T-helper 17 cell (primary cell): ENCODE data around the gene SNW1. TPM values are rescaled to one million over a fixed set of nuclear protein-coding genes. Genes with fewer than 3 reads are reported as not detected.

Experiments used
- ATAC-seq: fragments of 150-1000 bp; cut with Tn5 transposase; 2 replicates; pipeline ENCODE4 v1.10.0; 2021; ENCODE audit warnings: mild to moderate bottlenecking, moderate library complexity
- DNase-seq, 3 donors: peaks; one replicate each; pipeline versions ENCODE4 v3.0.0 to v3.0.0-alpha.2; 2020 to 2021
- H3K9me3 ChIP-seq: one replicate; pipeline ENCODE4 v1.7.0; 2013; ENCODE audit warnings: low read length, mild to moderate bottlenecking; ENCODE audit not compliant: control insufficient read depth, poor library complexity, severe bottlenecking
- H3K27ac Mint-ChIP-seq: one replicate; pipeline ENCODE4 v1.8.0; 2022; ENCODE audit warnings: mild to moderate bottlenecking, moderate library complexity, mixed read lengths
- H3K27me3 Mint-ChIP-seq: one replicate; pipeline ENCODE4 v1.8.0; 2022; ENCODE audit warnings: mixed read lengths
- H3K36me3 Mint-ChIP-seq: one replicate; pipeline ENCODE4 v1.8.0; 2022; ENCODE audit warnings: low read depth, mixed read lengths
- H3K4me1 Mint-ChIP-seq: one replicate; pipeline ENCODE4 v1.8.0; 2022; ENCODE audit warnings: mild to moderate bottlenecking, mixed read lengths
- H3K4me3 Mint-ChIP-seq: one replicate; pipeline ENCODE4 v1.8.0; 2022; ENCODE audit warnings: mild to moderate bottlenecking, moderate library complexity, mixed read lengths
- total RNA-seq, 4 donors: library from RNA in 2 of 4; stranded (reverse) in 2 of 4; gene quantifications; one replicate each; pipeline ENCODE4 v1.2.3 and lab custom pipeline; 2022 to 2026

Gene SNW1
- total RNA-seq, 2 donors from 2014 or later = 90.6 to 92.2 TPM

- no peaks in the 10 kb centered on the region for H3K27me3 Mint-ChIP-seq
- DNase-seq (no peak), ATAC-seq (no peak)
- H3K9me3 ChIP-seq = no peaks in the 10 kb centered on the region
- H3K4me3 Mint-ChIP-seq = no peak overlapping the region
- H3K4me1 Mint-ChIP-seq = peaks cover 8% of the 10 kb centered on the region
- peaks cover 2% of the 10 kb centered on the region for H3K36me3 Mint-ChIP-seq
- peak overlapping the region; percentile 14 for H3K27ac Mint-ChIP-seq
Observed at GRCh38 chr14:77681196-77682157, 79.5 kb downstream of the SNW1 start.

DNA sequence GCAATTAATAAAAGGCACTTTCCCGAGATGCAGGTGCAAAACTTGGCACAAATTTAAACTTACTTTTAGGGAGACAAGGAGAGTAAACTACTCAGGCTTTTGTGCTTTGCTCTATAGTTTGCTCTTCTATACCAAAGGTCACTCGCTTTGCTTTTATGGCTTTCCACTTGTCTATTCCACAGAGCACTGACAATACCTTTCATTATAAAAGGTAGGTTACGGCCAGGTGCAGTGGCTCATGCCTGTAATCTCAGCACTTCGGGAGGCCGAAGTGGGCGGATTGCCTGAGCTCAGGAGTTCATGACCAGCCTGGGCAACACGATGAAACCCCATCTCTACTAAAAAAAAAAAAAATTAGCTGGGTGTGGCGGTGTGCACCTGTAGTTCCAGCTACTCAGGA lies 86.0 kb downstream of the SNW1 start:
- no peak for ATAC-seq
- Mint-ChIP-seq H3K27me3 (no peaks in the 10 kb centered on the region), H3K4me1 (no peaks in the 10 kb centered on the region), H3K36me3 (peaks cover 2% of the 10 kb centered on the region), H3K4me3 (no peak overlapping the region), H3K27ac (peak overlapping the region; percentile 39)
- no peak for DNase-seq
- no peaks in the 10 kb centered on the region for H3K9me3 ChIP-seq

- no peak overlapping the region for H3K27ac Mint-ChIP-seq
- H3K27me3 Mint-ChIP-seq = no peaks in the 10 kb centered on the region
- no peaks in the 10 kb centered on the region for H3K9me3 ChIP-seq
- H3K36me3 Mint-ChIP-seq = peaks cover 2% of the 10 kb centered on the region
- no peak overlapping the region for H3K4me3 Mint-ChIP-seq
- ATAC-seq (no peak), DNase-seq (no peak)
- H3K4me1 Mint-ChIP-seq = no peaks in the 10 kb centered on the region
Observed at GRCh38 chr14:77673193-77673592, 87.8 kb downstream of the SNW1 start.

Other genes with a start within 250 kb of the SNW1 start
- 10 to 100 TPM; 22.0 to 22.3 TPM for gene SPTLC2, start 144.5 kb downstream of the SNW1 start, total RNA-seq
- 10 to 100 TPM in 1 of 2 donors, 1 to 10 TPM in 1; 8.8 to 10.6 TPM for gene ALKBH1, start 53.1 kb downstream of the SNW1 start, total RNA-seq
- gene SLIRP, start 53.1 kb downstream of the SNW1 start, total RNA-seq = 10 to 100 TPM; 37.7 to 43.9 TPM
- 1 to 10 TPM; 4.7 to 5.1 TPM for gene ADCK1, start 39.0 kb upstream of the SNW1 start, total RNA-seq